Measurements from ENCODE around the gene TMEM63C.

TMEM63C gene

DNA sequence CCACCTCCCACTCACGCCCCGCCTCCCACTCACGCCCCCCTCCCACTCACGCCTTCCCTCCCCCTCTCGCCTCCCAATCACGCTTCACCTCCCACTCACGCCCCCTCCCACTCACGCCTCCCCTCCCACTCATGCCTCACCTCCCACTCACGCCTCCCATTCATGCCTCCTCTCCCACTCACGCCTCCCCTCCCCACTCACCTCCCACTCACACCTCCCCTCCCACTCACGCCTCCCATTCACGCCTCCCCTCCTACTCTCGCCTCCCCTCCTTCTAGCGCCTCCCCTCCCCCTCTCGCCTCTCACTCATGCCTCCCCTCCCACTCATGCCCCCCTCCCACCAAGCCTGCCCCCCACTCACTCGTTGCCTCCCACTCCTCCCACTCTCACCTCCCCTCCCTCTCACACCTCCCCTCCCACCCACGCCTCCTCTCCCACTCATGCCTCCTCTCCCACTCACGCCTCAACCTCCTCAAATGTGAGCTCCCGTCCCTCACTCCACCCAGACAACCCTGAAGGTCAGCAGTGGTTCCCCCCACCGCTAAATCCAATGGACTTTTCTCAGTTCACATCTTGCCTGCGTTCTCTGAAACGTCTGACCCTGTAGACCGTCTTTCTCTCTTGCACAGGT lies 39.8 kb downstream of the TMEM63C start:
- DNase-seq (ENCODE audit: low spot score): no peak

DNA sequence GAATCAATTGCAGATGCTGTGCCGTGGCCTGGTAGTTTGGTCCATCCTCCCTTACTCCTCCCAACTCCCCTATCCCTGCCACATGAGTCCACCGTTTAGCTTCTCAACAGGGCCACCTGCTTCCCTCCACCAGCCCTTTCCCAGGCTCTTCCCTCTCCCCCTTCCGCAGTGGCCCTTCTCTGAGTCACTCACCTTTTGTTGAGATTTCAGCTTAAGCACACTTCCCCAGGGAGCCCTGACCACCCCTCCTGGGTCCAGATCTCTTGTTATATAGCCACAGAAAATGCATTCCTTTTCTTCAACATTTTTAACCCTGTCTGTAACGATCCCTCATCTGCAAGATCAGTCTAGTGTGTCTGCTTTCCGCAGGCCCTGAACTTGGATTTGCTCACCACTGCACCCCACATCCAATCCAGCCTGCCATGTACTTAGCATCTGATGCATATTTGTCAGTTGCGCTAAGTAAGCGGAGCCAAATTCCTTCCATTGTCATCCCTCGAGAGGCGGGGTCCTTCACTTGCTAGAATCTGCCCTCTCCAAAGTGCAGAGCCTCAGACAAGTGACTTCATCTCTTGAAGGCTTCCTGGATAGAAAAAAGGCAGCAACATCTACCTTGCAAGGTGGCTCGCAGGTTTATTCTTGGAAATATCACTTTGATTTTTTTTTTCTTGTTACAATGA lies 41.1 kb downstream of the TMEM63C start:
- DNase-seq (ENCODE audit: low spot score): no peak

GRCh38 chr14:77224212-77224611 lies 42.6 kb downstream of the TMEM63C start:
- no peak for DNase-seq (ENCODE audit: low spot score)

GRCh38 chr14:77225254-77225653 lies 43.7 kb downstream of the TMEM63C start:
- DNase-seq (ENCODE audit: low spot score): no peak

GRCh38 chr14:77225892-77226557 lies 44.4 kb downstream of the TMEM63C start:
- no peak for DNase-seq (ENCODE audit: low spot score)

GRCh38 chr14:77228056-77228455 lies 46.5 kb downstream of the TMEM63C start:
- DNase-seq (ENCODE audit: low spot score): no peak

GRCh38 chr14:77230914-77231313 lies 49.3 kb downstream of the TMEM63C start:
- DNase-seq (ENCODE audit: low spot score): no peak

GRCh38 chr14:77231721-77232120 lies 50.1 kb downstream of the TMEM63C start:
- DNase-seq (ENCODE audit: low spot score): no peak

DNA sequence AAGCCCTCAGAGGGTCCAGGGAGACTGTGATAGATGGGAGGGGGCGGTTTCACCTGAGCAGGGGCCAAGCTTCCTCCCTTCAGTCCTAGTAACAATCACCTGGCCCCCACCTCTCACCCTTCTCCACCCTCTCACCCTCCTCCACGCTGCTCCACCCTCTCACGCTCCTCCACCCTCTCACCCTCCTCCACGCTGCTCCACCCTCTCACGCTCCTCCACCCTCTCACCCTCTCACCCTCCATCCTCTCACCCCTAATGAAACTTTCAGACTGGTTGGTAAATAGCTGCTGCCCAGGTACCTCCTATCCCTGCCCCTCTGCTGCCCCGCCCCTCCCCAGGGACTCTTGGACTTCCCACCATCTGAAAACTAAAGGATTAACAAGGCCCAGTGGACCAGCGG lies 55.2 kb downstream of the TMEM63C start:
- DNase-seq (ENCODE audit: low spot score): no peak

DNA sequence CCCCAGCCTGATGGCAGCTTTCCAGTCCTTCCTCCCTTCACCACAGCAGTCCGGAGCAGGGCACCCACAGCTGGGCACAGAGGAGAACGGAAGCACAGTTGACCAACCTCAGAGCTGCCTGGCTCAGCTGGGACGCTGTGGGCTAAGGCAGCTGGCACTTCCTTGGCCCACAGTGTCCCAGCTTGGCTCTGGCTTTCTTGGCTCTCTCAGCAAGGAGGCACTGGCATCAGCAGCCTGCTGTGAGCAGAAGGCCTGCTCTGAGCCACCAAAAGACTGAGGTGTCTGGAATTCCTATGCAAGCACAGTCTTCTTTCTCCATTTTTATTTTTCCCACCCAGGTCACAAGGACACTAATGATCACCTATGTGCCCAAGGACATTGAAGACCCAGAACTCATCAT lies 56.8 kb downstream of the TMEM63C start:
- DNase-seq (ENCODE audit: low spot score): no peak

- DNase-seq (ENCODE audit: low spot score): no peak
Observed at GRCh38 chr14:77238996-77239395, 57.4 kb downstream of the TMEM63C start.

DNA sequence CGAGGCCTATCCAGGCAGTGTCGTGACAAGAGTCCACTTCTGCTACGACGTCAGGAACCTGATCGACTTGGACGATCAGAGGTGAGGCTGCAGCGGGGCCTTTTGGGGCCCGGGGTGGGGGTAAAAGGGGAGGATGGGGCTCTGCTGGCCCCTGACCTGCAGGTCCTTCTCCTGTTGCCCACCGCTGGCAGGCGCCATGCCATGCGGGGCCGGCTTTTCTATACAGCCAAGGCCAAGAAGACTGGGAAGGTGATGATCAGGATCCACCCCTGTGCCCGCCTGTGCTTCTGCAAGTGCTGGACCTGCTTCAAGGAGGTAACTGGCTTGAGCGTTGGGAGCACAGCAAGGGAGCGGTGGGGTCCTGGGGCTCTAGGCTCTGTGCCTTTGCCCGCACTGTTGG lies 57.8 kb downstream of the TMEM63C start:
- DNase-seq (ENCODE audit: low spot score): no peak

DNA sequence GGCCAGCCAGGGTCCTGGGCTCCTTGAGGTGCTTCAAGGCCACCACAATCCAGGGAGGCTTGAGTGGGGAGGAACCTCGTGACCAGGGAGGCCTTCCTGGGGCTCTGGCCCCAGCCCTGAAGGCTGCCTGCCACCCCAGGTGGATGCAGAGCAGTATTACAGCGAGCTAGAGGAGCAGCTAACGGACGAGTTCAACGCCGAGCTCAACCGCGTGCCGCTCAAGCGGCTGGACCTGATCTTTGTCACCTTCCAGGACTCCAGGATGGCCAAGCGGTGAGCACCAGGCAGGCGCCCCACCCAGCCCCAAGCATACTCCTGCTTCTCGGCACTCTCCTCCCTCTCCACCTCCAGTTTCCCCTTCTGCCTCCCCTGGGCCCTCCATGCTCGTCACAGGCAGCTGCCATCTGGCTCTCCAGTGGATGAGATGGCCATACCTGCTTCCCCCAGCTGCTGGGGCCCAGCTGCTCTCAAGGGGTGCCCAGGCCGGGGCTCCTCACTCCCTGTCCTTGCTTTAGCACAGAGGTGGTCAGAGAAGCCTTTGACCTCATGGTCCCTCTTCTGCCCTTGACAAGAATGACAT lies 58.8 kb downstream of the TMEM63C start:
- no peak for DNase-seq (ENCODE audit: low spot score)

DNA sequence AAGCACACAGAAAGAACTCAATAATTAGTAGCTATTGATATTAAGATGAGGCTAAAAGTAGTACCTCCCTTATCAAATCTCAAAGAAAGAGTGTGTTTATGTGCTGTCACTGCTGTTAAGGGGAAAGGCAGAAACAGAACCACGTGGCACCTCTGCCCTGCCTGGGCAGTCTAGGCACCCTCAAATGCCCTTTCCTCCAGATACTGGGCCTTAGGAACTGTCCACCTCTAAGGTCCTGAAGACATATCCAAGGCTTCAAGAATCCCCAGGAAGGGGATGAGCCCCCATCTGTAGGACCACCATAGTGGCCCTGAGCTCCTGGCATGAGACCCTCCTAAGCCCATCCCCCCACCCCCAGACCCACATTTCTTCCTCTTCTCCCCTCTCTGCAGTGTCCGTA lies 60.4 kb downstream of the TMEM63C start:
- DNase-seq (ENCODE audit: low spot score): no peak

GRCh38 chr14:77242752-77243151 lies 61.2 kb downstream of the TMEM63C start:
- DNase-seq (ENCODE audit: low spot score): peak; percentile 56

DNA sequence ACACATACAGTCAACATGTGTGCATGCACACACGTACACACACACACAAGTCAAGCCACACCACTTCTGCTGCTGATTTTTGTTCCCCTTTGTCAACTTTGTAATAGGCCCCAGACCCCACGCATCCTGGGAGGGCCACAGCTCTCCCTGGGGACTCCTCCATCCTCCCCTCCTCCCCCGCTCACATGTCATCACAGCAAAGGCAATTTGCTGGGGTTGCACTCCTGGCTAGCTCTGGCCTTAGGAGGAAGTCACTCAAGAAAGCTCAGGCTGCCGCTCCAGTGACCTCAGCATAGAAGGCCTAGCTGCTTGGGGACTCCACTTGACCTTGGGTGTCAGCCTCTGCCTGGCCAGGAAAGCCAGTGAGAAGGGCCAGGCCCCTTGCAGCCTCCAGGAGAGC lies 62.3 kb downstream of the TMEM63C start:
- peak; percentile 53 for DNase-seq (ENCODE audit: low spot score)

DNA sequence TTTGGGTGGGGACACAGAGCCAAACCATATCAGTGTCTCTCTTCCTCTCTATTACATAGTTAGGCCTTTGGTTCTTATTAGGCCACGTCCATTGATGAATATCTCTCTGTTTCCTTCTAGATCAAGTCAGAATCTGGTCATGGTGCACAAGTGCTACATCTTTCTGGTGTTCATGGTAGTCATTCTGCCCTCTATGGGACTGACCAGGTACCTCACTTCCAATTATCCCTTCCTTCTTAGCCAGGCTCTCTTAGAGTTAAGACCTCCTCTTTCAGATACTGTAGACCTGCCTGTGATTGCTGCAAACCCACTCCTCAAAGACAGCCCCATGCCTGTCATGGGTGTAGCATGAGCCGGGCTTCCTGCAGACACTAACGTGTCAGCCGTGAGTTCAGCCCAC lies 64.2 kb downstream of the TMEM63C start:
- peak; percentile 19 for DNase-seq (ENCODE audit: low spot score)

GRCh38 chr14:77246784-77247183 lies 65.2 kb downstream of the TMEM63C start:
- no peak for DNase-seq (ENCODE audit: low spot score)

DNA sequence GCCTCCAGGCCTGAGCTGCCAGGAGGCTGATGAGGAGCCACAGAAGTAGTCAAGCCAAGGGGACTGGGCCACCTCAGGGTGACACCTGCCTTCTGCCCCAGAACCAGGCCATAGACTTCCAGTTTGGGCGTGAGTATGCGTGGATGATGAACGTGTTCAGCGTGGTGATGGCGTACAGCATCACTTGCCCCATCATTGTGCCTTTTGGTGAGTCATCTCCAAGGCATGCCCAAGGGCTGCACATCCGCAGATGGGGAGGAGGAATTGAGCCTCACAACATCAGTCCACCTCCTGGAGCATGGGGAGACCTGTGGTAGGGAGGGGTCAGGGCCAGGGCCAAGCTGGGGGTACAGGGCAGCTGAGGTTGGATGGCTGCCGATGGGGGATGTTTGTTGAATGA lies 67.1 kb downstream of the TMEM63C start:
- DNase-seq (ENCODE audit: low spot score): no peak

GRCh38 chr14:77249286-77249685 lies 67.7 kb downstream of the TMEM63C start:
- no peak for DNase-seq (ENCODE audit: low spot score)

DNA sequence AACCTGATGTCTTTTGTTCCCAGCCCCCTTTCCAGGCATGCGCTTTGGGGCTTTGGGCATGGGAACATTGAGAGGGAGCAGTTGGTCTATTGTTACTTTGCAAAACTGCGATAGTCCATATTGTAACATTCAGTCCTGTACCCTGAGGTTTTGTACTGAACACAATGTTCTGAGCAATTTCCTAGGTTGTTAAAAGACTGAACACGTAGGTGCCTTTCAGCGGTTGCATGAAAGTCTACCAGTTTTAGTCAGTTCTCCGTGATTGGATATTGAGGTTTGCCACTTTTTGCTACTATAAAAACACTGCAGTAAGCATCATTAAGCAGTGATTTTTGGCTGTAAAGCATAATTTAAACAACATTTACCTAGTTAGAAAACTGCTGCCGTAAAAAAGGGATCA lies 69.3 kb downstream of the TMEM63C start:
- no peak for DNase-seq (ENCODE audit: low spot score)

DNA sequence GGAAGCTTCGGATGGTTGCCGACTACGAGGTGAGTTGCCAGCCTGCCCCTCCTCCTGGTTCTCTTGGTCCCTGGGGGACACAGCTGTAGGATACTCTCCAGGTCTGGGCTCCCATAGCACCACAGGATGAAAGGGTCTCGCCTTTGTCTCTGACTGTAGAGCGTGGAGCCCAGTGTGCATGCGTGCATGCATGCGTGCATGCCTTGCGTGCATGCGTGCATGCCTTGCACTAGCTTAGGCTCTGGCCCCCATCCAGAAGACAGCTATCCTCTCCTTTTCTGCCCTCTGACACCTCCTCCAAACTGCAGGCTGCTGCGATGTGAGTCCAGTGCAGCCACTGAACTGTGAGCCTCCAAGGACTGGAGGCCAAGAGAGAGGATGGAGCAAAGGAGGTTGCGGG lies 70.3 kb downstream of the TMEM63C start:
- DNase-seq (ENCODE audit: low spot score): no peak

Measured in NAMALWA (cell line).